SK-N-SH treated with all-trans-retinoic acid at 6 μM for 48 hours (cell line): ENCODE results near the gene ANKRD44.
A peak's percentile ranks its signal among the peaks of the same experiment; 100 is the strongest.

Experiments used
- ATAC-seq: fragments of 200-7000 bp; cut with Tn5 transposase; 3 replicates; pipeline ENCODE4 v1.9.1; 2020; ENCODE audit warnings: mild to moderate bottlenecking, moderate library complexity
- CSDC2 ChIP-seq: fragments of 250-450 bp; sonication (Bioruptor Pico); IDR thresholded peaks from 2 replicates; pipeline ENCODE4 v1.5.0; 2020; ENCODE audit warnings: mild to moderate bottlenecking, moderate library complexity
- ESRRG ChIP-seq: fragments of 250-450 bp; sonication (Bioruptor Pico); IDR thresholded peaks from 2 replicates; pipeline ENCODE4 v1.6.1; 2021; ENCODE audit warnings: mild to moderate bottlenecking
- GLIS3 ChIP-seq: fragments of 250-450 bp; sonication (Bioruptor Pico); IDR thresholded peaks from 2 replicates; pipeline ENCODE4 v1.5.0; 2020; ENCODE audit warnings: mild to moderate bottlenecking, moderate library complexity
- ISL1 ChIP-seq: fragments of 250-450 bp; sonication (Bioruptor Pico); IDR thresholded peaks from 2 replicates; pipeline ENCODE4 v2.1.2; 2022; ENCODE audit warnings: mild to moderate bottlenecking, moderate library complexity
- OSR1 ChIP-seq: fragments of 250-450 bp; sonication (Bioruptor Pico); IDR thresholded peaks from 2 replicates; pipeline ENCODE4 v1.8.0; 2022; ENCODE audit warnings: moderate library complexity, mild to moderate bottlenecking, inconsistent platforms
- PPARA ChIP-seq: fragments of 250-450 bp; sonication (Bioruptor Pico); IDR thresholded peaks from 2 replicates; pipeline ENCODE4 v1.5.0; 2020; ENCODE audit warnings: mild to moderate bottlenecking, borderline replicate concordance
- RARB ChIP-seq: fragments of 250-450 bp; sonication (Bioruptor Pico); IDR thresholded peaks from 2 replicates; pipeline ENCODE4 v1.8.0; 2021; ENCODE audit warnings: mild to moderate bottlenecking, moderate library complexity
- TOX ChIP-seq: fragments of 250-450 bp; sonication (Bioruptor Pico); IDR thresholded peaks from 2 replicates; pipeline ENCODE4 v1.8.0; 2021; ENCODE audit warnings: mild to moderate bottlenecking, moderate library complexity, borderline replicate concordance
- ZC3H10 ChIP-seq: fragments of 250-450 bp; sonication (Bioruptor Pico); IDR thresholded peaks from 2 replicates; pipeline ENCODE4 v1.5.1; 2021; ENCODE audit warnings: mild to moderate bottlenecking, moderate library complexity
- ZFP3 ChIP-seq: fragments of 250-450 bp; sonication (Bioruptor Pico); IDR thresholded peaks from 2 replicates; pipeline ENCODE4 v1.5.0; 2020; ENCODE audit warnings: mild to moderate bottlenecking, moderate library complexity
- ZFP30 ChIP-seq: fragments of 450-650 bp; formaldehyde crosslinking; IDR thresholded peaks from 2 replicates; pipeline ENCODE4 v1.5.0; 2022; ENCODE audit warnings: mild to moderate bottlenecking, moderate library complexity
- ZNF565 ChIP-seq: fragments of 450-650 bp; formaldehyde crosslinking; conservative IDR thresholded peaks from 2 replicates; pipeline ENCODE4 v1.5.0; 2020; ENCODE audit warnings: low read depth, mild to moderate bottlenecking, moderate library complexity
- ZNF70 ChIP-seq: fragments of 450-650 bp; formaldehyde crosslinking; IDR thresholded peaks from 2 replicates; pipeline ENCODE4 v1.5.0; 2020; ENCODE audit warnings: mild to moderate bottlenecking, moderate library complexity
- ZNF8 ChIP-seq: fragments of 450-650 bp; formaldehyde crosslinking; IDR thresholded peaks from 2 replicates; pipeline ENCODE4 v1.5.0; 2020; ENCODE audit warnings: mild to moderate bottlenecking, moderate library complexity
- TF ChIP-seq, protein P1 (sequence below): fragments of 250-450 bp; sonication (Bioruptor Pico); IDR thresholded peaks from 2 replicates; pipeline ENCODE4 v1.5.0; 2020; ENCODE audit warnings: mild to moderate bottlenecking, moderate library complexity
- TF ChIP-seq, protein P2 (sequence below): fragments of 250-450 bp; sonication (Bioruptor Pico); IDR thresholded peaks from 2 replicates; pipeline ENCODE4 v1.5.1; 2020; ENCODE audit warnings: low read depth, mild to moderate bottlenecking, moderate library complexity
- TF ChIP-seq, protein P3 (sequence below): fragments of 250-450 bp; sonication (Bioruptor Pico); IDR thresholded peaks from 2 replicates; pipeline ENCODE4 v1.8.0; 2020; ENCODE audit warnings: mild to moderate bottlenecking, moderate library complexity, borderline replicate concordance
- TF ChIP-seq, protein P4 (sequence below): fragments of 250-450 bp; sonication (Bioruptor Pico); IDR thresholded peaks from 2 replicates; pipeline ENCODE4 v1.5.1; 2021; ENCODE audit warnings: mild to moderate bottlenecking, moderate library complexity

ANKRD44 gene

DNA sequence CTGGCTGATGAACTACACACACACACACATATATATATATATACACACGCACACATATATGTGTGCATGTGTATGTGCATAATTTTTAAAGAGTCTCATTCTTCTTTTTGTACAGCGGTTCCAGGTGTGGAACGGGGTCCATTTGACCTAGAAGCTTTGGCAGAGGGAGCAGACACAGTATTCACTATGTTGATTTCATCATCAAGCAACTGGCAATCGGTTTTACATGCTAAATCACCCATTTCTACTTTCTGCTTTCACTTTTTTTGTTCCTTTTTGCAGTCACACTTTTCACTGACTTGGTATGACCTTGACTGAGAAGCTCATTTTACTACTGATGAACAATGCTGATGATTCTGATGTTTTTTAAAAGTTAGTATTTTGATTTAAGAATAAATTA lies 321.1 kb downstream of the ANKRD44 start:
- ATAC-seq: no peak
- TF ChIP-seq, protein P1, sequence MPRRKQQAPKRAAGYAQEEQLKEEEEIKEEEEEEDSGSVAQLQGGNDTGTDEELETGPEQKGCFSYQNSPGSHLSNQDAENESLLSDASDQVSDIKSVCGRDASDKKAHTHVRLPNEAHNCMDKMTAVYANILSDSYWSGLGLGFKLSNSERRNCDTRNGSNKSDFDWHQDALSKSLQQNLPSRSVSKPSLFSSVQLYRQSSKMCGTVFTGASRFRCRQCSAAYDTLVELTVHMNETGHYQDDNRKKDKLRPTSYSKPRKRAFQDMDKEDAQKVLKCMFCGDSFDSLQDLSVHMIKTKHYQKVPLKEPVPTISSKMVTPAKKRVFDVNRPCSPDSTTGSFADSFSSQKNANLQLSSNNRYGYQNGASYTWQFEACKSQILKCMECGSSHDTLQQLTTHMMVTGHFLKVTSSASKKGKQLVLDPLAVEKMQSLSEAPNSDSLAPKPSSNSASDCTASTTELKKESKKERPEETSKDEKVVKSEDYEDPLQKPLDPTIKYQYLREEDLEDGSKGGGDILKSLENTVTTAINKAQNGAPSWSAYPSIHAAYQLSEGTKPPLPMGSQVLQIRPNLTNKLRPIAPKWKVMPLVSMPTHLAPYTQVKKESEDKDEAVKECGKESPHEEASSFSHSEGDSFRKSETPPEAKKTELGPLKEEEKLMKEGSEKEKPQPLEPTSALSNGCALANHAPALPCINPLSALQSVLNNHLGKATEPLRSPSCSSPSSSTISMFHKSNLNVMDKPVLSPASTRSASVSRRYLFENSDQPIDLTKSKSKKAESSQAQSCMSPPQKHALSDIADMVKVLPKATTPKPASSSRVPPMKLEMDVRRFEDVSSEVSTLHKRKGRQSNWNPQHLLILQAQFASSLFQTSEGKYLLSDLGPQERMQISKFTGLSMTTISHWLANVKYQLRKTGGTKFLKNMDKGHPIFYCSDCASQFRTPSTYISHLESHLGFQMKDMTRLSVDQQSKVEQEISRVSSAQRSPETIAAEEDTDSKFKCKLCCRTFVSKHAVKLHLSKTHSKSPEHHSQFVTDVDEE (CRISPR knock-in tag): no peak
- TF ChIP-seq ZC3H10 (CRISPR knock-in tag): no peak
- no peak for TF ChIP-seq OSR1 (CRISPR knock-in tag)
- no peak for TF ChIP-seq ZNF565
- no peak for TF ChIP-seq ZFP3
- no peak for TF ChIP-seq PPARA (CRISPR knock-in tag)
- TF ChIP-seq, protein P2, sequence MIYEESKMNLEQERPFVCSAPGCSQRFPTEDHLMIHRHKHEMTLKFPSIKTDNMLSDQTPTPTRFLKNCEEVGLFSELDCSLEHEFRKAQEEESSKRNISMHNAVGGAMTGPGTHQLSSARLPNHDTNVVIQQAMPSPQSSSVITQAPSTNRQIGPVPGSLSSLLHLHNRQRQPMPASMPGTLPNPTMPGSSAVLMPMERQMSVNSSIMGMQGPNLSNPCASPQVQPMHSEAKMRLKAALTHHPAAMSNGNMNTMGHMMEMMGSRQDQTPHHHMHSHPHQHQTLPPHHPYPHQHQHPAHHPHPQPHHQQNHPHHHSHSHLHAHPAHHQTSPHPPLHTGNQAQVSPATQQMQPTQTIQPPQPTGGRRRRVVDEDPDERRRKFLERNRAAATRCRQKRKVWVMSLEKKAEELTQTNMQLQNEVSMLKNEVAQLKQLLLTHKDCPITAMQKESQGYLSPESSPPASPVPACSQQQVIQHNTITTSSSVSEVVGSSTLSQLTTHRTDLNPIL (CRISPR knock-in tag): no peak
- no peak for TF ChIP-seq GLIS3 (CRISPR knock-in tag)
- no peak for TF ChIP-seq ZNF70 (CRISPR knock-in tag)
- no peak for TF ChIP-seq ESRRG (CRISPR knock-in tag)
- no peak for TF ChIP-seq ZNF8
- no peak for TF ChIP-seq CSDC2
- TF ChIP-seq TOX (CRISPR knock-in tag): no peak
- TF ChIP-seq ISL1 (CRISPR knock-in tag): no peak
- TF ChIP-seq, protein P3, sequence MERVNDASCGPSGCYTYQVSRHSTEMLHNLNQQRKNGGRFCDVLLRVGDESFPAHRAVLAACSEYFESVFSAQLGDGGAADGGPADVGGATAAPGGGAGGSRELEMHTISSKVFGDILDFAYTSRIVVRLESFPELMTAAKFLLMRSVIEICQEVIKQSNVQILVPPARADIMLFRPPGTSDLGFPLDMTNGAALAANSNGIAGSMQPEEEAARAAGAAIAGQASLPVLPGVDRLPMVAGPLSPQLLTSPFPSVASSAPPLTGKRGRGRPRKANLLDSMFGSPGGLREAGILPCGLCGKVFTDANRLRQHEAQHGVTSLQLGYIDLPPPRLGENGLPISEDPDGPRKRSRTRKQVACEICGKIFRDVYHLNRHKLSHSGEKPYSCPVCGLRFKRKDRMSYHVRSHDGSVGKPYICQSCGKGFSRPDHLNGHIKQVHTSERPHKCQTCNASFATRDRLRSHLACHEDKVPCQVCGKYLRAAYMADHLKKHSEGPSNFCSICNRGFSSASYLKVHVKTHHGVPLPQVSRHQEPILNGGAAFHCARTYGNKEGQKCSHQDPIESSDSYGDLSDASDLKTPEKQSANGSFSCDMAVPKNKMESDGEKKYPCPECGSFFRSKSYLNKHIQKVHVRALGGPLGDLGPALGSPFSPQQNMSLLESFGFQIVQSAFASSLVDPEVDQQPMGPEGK (CRISPR knock-in tag): no peak
- TF ChIP-seq RARB: no peak
- TF ChIP-seq ZFP30 (CRISPR knock-in tag): no peak

DNA sequence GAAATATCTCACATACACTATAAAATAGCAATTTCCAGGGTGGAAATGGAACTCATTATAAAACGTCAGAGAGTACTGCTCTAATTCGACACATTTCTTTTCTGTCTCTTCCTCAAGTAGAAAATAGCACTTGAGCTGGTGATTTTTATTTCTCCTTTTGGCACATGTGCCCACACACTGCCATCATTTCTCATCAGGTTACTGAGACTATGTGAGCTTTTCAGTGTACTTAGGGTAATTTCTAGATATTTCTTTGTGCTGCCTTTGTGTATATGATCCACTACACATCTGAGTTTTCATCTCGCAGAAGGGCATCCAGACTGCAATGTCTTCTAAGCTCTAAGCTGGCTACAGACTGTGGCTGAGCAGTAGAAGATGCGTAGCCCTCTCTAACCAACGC lies 321.9 kb downstream of the ANKRD44 start:
- peak; percentile 16 for ATAC-seq
- TF ChIP-seq, protein P4, sequence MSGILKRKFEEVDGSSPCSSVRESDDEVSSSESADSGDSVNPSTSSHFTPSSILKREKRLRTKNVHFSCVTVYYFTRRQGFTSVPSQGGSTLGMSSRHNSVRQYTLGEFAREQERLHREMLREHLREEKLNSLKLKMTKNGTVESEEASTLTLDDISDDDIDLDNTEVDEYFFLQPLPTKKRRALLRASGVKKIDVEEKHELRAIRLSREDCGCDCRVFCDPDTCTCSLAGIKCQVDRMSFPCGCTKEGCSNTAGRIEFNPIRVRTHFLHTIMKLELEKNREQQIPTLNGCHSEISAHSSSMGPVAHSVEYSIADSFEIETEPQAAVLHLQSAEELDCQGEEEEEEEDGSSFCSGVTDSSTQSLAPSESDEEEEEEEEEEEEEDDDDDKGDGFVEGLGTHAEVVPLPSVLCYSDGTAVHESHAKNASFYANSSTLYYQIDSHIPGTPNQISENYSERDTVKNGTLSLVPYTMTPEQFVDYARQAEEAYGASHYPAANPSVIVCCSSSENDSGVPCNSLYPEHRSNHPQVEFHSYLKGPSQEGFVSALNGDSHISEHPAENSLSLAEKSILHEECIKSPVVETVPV: no peak
- TF ChIP-seq ISL1 (CRISPR knock-in tag): no peak
- TF ChIP-seq ZFP3: no peak
- TF ChIP-seq, protein P2 (CRISPR knock-in tag): no peak
- no peak for TF ChIP-seq CSDC2
- no peak for TF ChIP-seq TOX (CRISPR knock-in tag)
- TF ChIP-seq OSR1 (CRISPR knock-in tag): no peak

DNA sequence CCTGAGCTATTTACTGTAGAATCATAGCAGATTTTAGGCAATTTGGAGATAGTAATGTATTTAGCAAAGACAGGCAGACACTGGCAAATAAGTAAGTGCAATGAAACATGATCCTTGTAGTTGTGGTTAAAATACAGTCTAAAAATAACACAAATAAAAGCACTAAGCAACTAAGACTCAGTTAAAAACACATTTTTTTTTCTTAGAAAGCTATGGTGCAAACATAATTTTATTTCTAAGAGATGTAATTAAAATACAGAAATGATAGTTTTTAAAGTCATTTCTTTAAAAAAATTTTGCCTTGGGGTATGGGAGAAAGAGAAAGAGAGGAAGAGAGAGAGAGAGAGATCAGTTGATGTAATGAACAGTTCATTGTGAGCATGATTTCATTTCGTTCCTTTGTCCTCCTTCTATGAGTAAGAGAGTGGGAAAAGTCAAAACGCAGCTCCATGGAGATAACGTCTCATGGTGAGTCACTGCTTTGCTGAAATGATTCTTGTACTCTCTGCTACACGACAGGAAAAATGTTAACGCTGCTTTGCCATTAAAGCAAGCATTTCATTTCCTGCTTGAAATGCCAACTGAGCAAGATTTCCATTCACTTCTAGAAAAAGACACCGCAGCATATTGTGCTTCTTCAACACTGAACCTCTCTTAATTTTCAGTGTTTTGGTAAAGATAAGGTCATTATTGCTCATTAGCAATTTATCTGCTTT lies 322.8 kb downstream of the ANKRD44 start:
- peak; percentile 98 for ATAC-seq
- TF ChIP-seq, protein P1 (CRISPR knock-in tag): no peak
- TF ChIP-seq, protein P2 (CRISPR knock-in tag): peak; percentile 46; the same call in 1 of the 2 replicates
- TF ChIP-seq RARB (no peak), CSDC2 (no peak), GLIS3 (CRISPR knock-in tag) (no peak), ISL1 (CRISPR knock-in tag) (peak; percentile 45), ZFP30 (CRISPR knock-in tag) (no peak)
- TF ChIP-seq, protein P3 (CRISPR knock-in tag): no peak
- TF ChIP-seq, all 23 proteins: peak for 2
